ENCODE data around the gene MSL1.

Gene MSL1

GRCh38 chr17:40176754-40177110 is 55.0 kb downstream of the MSL1 start:
- no peak for DNase-seq (ENCODE audit: low read depth)

GRCh38 chr17:40177275-40177874 is 55.6 kb downstream of the MSL1 start, which contains the start of gene RAPGEFL1:
Gene RAPGEFL1, plus strand, starts transcription at chr17:40177470. Its CDS starts 392 bp downstream, at chr17:40177862.
- DNase-seq (ENCODE audit: low read depth): no peak

GRCh38 chr17:40178021-40178601 is 56.3 kb downstream of the MSL1 start:
- DNase-seq (ENCODE audit: low read depth): no peak

GRCh38 chr17:40178660-40179059 is 56.9 kb downstream of the MSL1 start:
- DNase-seq (ENCODE audit: low read depth): no peak

- no peak for DNase-seq (ENCODE audit: low read depth)
These were observed 58.3 kb downstream of the MSL1 start for GRCh38 chr17:40179923-40180659.

GRCh38 chr17:40180694-40181093 is 58.9 kb downstream of the MSL1 start:
- DNase-seq (ENCODE audit: low read depth): no peak

GRCh38 chr17:40181205-40181604 is 59.4 kb downstream of the MSL1 start:
- DNase-seq (ENCODE audit: low read depth): no peak

GRCh38 chr17:40182606-40183005 is 60.8 kb downstream of the MSL1 start:
- DNase-seq (ENCODE audit: low read depth): no peak
